Activated CD4-positive, alpha-beta T cell treated with anti-CD3 and anti-CD28 coated beads for 48 hours (primary cell): ENCODE measurements around the gene CMTM6.
A peak's percentile ranks its signal among the peaks of the same experiment; 100 is the strongest.
"Not testable (repeated sequence)": the region's sequence is repeated elsewhere in the genome, so short reads cannot be mapped to it uniquely, and the experiment has no call there.

Experiments
- DNase-seq: peaks from one replicate; pipeline ENCODE4 v3.0.0-alpha.2; 2020

CMTM6 gene, protein sequence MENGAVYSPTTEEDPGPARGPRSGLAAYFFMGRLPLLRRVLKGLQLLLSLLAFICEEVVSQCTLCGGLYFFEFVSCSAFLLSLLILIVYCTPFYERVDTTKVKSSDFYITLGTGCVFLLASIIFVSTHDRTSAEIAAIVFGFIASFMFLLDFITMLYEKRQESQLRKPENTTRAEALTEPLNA

GRCh38 chr3:32502118-32502945, at the start of gene CMTM6:
TSS of gene CMTM6 (minus strand) at chr3:32502852. CDS start at chr3:32502745, 107 bp downstream.
- DNase-seq: peak; percentile 82

DNA sequence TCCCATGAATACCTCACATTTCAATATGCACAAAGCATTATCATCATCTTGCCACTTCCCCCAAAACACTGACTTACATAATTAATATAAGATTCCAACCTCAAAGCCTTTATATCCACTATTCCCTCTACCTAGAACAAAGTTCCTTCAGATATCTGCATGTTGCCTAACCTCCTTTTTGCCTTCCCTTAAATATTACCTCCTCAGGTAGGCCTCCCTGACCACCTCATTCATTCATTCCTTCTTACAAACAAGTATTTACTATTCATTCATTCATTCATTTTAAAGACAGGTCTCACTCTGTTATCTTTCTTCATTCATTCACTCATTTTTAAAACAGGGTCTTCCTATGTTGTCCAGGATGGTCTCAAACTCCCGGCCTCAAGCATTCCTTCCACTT, 49.4 kb upstream of the CMTM6 start:
- no peak for DNase-seq

- no peak for DNase-seq
Measured at GRCh38 chr3:32551496-32551895, 48.8 kb upstream of the CMTM6 start.

- DNase-seq: no peak
Measured at GRCh38 chr3:32551087-32551486, 48.4 kb upstream of the CMTM6 start.

GRCh38 chr3:32545305-32545704, 42.7 kb upstream of the CMTM6 start:
- no peak for DNase-seq

DNA sequence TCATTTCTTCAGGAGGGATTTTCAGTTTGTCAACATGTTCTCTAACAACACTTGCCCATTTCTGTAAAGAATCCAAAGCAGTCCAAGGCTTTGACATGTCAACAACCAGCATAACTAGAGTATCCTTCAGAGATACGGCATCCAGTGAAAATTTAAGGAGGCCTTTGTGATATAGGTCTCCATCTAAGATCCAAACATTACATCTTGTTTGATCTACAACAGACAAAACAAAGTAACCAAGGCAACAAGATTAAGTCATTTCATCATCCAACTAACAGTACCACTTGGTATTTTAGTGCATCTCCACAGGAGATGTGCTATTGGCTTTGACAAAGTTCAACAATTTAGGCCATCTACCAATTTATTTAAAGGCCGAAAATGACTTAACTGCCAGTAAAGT, 42.2 kb upstream of the CMTM6 start:
- DNase-seq: no peak

DNA sequence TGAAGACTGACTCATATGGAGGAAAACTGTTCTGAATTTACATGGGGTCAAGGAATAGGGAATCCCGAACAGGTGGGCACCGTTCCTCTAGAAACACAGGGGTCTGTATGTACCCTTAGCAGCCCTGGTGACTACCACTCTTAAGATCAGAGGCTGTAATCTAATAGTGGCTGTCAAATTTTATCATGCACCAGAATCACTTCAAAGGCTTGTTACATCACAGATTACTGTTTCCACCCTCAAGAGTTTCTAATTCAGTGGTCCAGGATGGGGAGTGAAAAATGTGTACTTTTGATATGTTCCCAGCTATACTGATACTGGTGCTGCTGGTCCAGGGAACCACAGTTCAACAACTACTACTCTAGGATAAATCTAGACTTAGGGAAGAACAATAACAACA, 40.2 kb upstream of the CMTM6 start:
- no peak for DNase-seq

DNA sequence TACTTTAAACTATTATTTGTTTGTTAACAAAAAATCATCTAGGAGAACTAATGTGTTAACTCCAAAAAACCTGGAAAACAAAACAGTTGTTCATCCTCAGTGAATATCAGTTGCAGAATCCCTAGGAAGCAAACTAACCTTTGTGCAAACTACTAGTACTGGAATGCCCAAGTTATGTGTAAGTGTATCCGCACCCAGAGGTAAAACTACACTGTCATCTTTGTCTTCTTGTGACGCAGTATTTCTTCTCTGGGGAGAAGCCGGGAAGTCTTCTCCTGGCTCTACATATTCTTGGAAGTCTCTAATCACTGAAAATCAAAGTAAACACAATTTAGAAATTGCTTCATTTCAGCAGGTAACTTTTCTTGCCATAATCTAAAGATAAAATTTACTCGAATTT, 38.2 kb upstream of the CMTM6 start:
- no peak for DNase-seq

DNA sequence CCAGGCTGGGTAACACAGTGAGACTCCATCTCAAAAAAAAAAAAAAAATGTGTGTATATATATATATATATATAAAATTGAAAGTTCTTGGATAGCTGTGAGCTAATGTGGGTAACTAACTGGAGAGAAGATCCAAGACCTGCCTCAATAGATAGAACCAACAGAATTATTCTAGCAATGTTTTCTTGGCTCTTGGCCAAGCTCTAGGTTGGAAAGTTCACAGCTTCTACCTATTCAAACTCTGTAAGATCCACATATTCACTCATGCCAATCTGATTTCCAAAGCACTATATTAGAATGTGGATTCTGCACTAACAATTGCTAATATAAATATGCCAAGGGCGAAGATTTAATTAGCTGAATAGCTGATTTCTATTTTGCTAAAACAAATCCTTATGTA, 29.8 kb upstream of the CMTM6 start:
- DNase-seq: no peak

DNA sequence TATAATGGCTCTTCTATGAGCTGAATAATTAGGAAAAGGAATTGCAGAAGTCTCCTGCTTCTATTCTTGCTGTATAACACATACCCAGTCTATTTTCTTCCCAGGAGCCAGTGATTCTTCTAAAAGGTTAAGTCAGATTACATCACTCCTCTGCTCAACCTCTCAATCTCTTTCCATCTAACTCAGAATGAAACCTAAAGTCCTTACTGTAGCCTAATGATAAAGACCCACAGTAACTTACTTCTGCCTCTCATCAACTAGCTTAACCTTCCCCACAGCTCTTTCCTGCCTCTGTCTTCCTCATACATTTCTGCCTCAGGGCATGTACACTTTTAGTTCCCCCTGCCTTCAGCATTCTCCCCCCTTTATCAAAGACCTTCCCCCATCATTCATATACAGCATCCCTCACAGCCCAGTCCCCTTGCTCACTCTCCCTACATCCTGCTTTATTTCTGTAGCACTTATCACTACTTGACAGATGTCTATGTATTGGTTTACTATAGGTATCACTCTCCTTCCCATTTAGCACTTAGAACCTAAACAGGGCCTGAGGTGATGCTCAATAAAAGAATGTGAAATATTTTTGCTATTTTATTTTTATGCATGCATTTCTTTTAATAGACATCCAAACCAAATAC, 28.5 kb upstream of the CMTM6 start:
- no peak for DNase-seq

- DNase-seq: no peak
Measured at GRCh38 chr3:32525720-32526119, 23.1 kb upstream of the CMTM6 start.

GRCh38 chr3:32522682-32523081, 20.0 kb upstream of the CMTM6 start:
- DNase-seq: no peak

GRCh38 chr3:32518921-32519320, 16.3 kb upstream of the CMTM6 start:
- not testable (repeated sequence) for DNase-seq

DNA sequence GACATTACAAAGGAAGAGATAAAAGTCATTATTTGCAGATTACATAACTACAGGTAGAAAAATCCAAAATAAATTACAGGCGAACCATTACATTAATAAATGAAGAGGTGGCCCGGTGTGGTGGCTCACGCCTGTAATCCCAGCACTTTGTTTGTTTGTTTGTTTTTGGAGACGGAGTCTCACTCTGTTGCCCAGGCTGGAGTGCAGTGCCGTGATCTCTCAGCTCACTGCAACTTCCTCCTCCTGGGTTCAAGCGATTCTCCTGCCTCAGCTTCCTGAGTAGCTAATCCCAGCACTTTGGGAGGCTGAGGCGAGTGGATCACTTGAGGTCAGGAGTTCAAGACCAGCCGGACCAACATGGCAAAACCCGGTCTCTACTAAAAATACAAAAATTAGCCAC, 14.1 kb upstream of the CMTM6 start:
- DNase-seq: not testable (repeated sequence)

DNA sequence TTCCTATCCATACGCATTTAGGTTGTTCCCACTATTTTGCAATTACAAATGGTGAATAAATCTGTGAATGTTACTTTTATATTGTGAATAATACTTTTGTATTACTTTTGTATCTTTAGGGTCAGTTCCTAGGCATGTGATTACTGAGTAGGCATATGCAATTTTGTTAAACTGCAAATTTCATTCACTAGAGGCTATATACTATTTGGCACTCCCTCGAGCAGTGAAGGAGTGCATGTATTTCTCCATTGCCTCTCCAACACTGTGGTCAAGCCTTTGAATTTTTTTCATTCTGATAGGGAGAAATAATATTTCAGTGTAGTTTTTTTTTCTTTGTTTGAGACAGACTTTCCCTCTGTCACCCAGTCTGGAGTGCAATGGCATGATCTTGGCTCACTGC, 8.4 kb upstream of the CMTM6 start:
- no peak for DNase-seq

- peak; percentile 74 for DNase-seq
Measured at GRCh38 chr3:32510075-32510724, 7.5 kb upstream of the CMTM6 start.

GRCh38 chr3:32508711-32509110, 6.1 kb upstream of the CMTM6 start:
- DNase-seq: no peak

DNA sequence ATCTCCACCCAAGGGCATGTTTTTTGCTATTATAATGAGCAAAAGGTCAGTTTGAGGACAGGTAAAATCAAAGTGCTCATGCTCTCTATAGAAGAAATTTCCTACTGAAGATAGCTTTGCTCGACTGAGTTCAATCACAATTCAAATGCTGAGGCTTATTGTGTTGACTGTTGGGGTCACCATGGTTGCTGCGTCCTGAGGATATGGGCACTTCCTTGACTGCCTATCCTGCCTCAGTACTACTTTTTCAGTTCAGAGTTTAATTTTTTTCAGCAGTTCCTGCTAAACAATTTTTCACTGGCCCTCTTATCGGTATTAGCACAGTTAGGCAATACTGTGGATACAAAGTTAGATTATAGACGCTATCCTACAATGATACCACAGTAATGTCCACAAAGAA, 3.8 kb upstream of the CMTM6 start:
- no peak for DNase-seq

DNA sequence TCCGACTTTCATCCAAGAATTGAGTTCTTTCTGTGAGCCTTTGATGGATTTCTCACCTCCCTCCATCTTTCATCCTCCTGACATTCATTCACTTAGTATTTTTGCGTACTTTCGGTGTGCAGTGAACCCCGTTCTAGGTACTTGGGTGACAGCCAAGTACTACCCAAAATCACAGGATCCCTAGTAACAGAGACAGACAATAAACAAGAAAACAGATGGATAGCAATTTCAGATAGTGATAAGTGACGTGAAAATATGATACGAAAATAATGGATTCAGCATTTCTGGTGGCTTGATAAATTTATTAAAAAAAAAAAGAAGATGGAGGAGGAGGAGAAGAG, 264 bp upstream of the CMTM6 start:
- DNase-seq: no peak

- no peak for DNase-seq
Measured at GRCh38 chr3:32501783-32502117, 902 bp downstream of the CMTM6 start.

GRCh38 chr3:32500880-32501782, 1.5 kb downstream of the CMTM6 start:
- no peak for DNase-seq

DNA sequence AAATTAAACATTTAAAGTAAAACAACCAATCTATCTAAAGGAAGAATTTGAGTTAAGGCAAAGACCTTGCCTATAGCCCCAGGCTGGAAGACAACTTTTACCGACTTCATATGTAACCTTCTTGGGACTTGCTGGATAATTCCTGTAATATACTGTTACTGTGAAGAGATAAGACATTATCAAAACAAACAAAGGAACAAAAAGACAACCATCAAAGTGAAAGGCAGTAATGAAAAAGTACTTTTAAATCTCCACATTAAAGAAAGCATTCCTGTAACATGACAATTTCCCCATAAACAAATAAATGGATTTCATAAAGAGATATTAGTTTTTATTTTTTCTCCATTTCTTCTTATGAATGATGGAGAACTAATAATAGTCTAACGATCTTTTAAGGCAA, 2.4 kb downstream of the CMTM6 start:
- no peak for DNase-seq

- DNase-seq: no peak
Measured at GRCh38 chr3:32499585-32499984, 3.1 kb downstream of the CMTM6 start.
